WTC11 (cell line): ENCODE results near the gene BMS1. TPM values are rescaled to one million over a fixed set of nuclear protein-coding genes. Genes with fewer than 3 reads are reported as not detected.
A peak's percentile ranks its signal among the peaks of the same experiment; 100 is the strongest.

ENCODE experiments used
- ATAC-seq: fragments of 200-7000 bp; cut with Tn5 transposase; 2 replicates; pipeline ENCODE4 v1.10.0; 2021; ENCODE audit warnings: mild to moderate bottlenecking, moderate library complexity
- Bru-seq: library from RNA; stranded (reverse); fragments of 400-500 nt; gene quantifications from one replicate; lab custom pipeline; 2021; lab: Mats Ljungman, UMichigan
- CTCF ChIA-PET: fragments of 300-600 bp; sonication (Branson Sonifier 250); formaldehyde crosslinking; loops from one replicate; lab custom pipeline; 2021; ENCODE audit warnings: antibody characterized with exemption; lab: Charles Lee
- POLR2A ChIA-PET: fragments of 350-600 bp; sonication (Branson Sonifier 250); formaldehyde crosslinking; loops from one replicate; lab custom pipeline; 2021; ENCODE audit warnings: antibody characterized with exemption; lab: Charles Lee
- DNase-seq: peaks from one replicate; pipeline ENCODE4 v3.0.0; 2021; ENCODE audit warnings: low spot score
- H3K27ac Mint-ChIP-seq: 2 replicates; pipeline ENCODE4 v1.8.0; 2021; ENCODE audit warnings: mixed read lengths
- H3K27me3 Mint-ChIP-seq: 2 replicates; pipeline ENCODE4 v1.8.0; 2021; ENCODE audit warnings: low read depth, mild to moderate bottlenecking, moderate library complexity, mixed read lengths
- H3K36me3 Mint-ChIP-seq: 2 replicates; pipeline ENCODE4 v1.8.0; 2021; ENCODE audit warnings: mixed read lengths
- H3K4me1 Mint-ChIP-seq: 2 replicates; pipeline ENCODE4 v1.8.0; 2022; ENCODE audit warnings: mixed read lengths
- H3K4me3 Mint-ChIP-seq: 2 replicates; pipeline ENCODE4 v1.8.0; 2021; ENCODE audit warnings: mild to moderate bottlenecking, moderate library complexity, mixed read lengths
- H3K9me3 Mint-ChIP-seq: 2 replicates; pipeline ENCODE4 v1.8.0; 2021; ENCODE audit warnings: mixed read lengths
- ARID4B ChIP-seq: sonication (generic); formaldehyde crosslinking; IDR thresholded peaks from 2 replicates; pipeline ENCODE4 v1.8.0; 2023; ENCODE audit warnings: missing genetic modification reagents, mild to moderate bottlenecking, borderline replicate concordance
- ATF2 ChIP-seq: sonication (generic); formaldehyde crosslinking; IDR thresholded peaks from 2 replicates; pipeline ENCODE4 v1.8.1; 2022; ENCODE audit warnings: low read depth, missing genetic modification reagents, borderline replicate concordance
- E2F1 ChIP-seq: sonication (generic); formaldehyde crosslinking; IDR thresholded peaks from 2 replicates; pipeline ENCODE4 v1.8.0; 2022; ENCODE audit warnings: mild to moderate bottlenecking, missing genetic modification reagents
- EMX1 ChIP-seq: fragments of 250-450 bp; sonication (Bioruptor Pico); IDR thresholded peaks from 2 replicates; pipeline ENCODE4 v1.8.0; 2021; ENCODE audit warnings: mild to moderate bottlenecking
- ERG ChIP-seq: fragments of 250-450 bp; sonication (Bioruptor Pico); IDR thresholded peaks from 2 replicates; pipeline ENCODE4 v1.8.0; 2021; ENCODE audit warnings: mild to moderate bottlenecking
- FOXP1 ChIP-seq: sonication (generic); formaldehyde crosslinking; IDR thresholded peaks from 2 replicates; pipeline ENCODE4 v1.8.0; 2022; ENCODE audit warnings: missing genetic modification reagents, mild to moderate bottlenecking, moderate library complexity, borderline replicate concordance
- JUN ChIP-seq: sonication (generic); formaldehyde crosslinking; IDR thresholded peaks from 2 replicates; pipeline ENCODE4 v1.8.0; 2023; ENCODE audit warnings: mild to moderate bottlenecking, missing genetic modification reagents
- KAT7 ChIP-seq: sonication (generic); formaldehyde crosslinking; IDR thresholded peaks from 2 replicates; pipeline ENCODE4 v1.8.1; 2023; ENCODE audit warnings: missing genetic modification reagents, mild to moderate bottlenecking, borderline replicate concordance
- NFE2L1 ChIP-seq: sonication (generic); formaldehyde crosslinking; IDR thresholded peaks from 2 replicates; pipeline ENCODE4 v1.8.1; 2023; ENCODE audit warnings: missing genetic modification reagents
- NR1H2 ChIP-seq: sonication (generic); formaldehyde crosslinking; IDR thresholded peaks from 2 replicates; pipeline ENCODE4 v1.9.0; 2021; ENCODE audit warnings: mild to moderate bottlenecking, moderate library complexity, missing genetic modification reagents
- PREB ChIP-seq: sonication (generic); formaldehyde crosslinking; IDR thresholded peaks from 2 replicates; pipeline ENCODE4 v1.8.1; 2022; ENCODE audit warnings: mild to moderate bottlenecking, missing genetic modification reagents, moderate library complexity, borderline replicate concordance
- PRRX2 ChIP-seq: fragments of 250-450 bp; sonication (Bioruptor Pico); IDR thresholded peaks from 2 replicates; pipeline ENCODE4 v1.8.0; 2021; ENCODE audit warnings: mild to moderate bottlenecking
- SMAD4 ChIP-seq: sonication (generic); formaldehyde crosslinking; IDR thresholded peaks from 2 replicates; pipeline ENCODE4 v1.8.0; 2022; ENCODE audit warnings: mild to moderate bottlenecking, missing genetic modification reagents
- SOX15 ChIP-seq: fragments of 250-450 bp; sonication (Bioruptor Pico); IDR thresholded peaks from 2 replicates; pipeline ENCODE4 v1.9.0; 2021; ENCODE audit warnings: mild to moderate bottlenecking
- SP1 ChIP-seq: sonication (generic); formaldehyde crosslinking; conservative IDR thresholded peaks from 2 replicates; pipeline ENCODE4 v1.8.1; 2022; ENCODE audit warnings: missing genetic modification reagents
- STAT6 ChIP-seq: sonication (generic); formaldehyde crosslinking; conservative IDR thresholded peaks from 2 replicates; pipeline ENCODE4 v1.8.1; 2023; ENCODE audit warnings: mild to moderate bottlenecking, low read depth, missing genetic modification reagents, moderate library complexity
- TEAD1 ChIP-seq: sonication (generic); formaldehyde crosslinking; IDR thresholded peaks from 2 replicates; pipeline ENCODE4 v1.8.0; 2022; ENCODE audit warnings: mild to moderate bottlenecking, missing genetic modification reagents
- TP53 ChIP-seq: sonication (generic); formaldehyde crosslinking; IDR thresholded peaks from 2 replicates; pipeline ENCODE4 v1.8.1; 2023; ENCODE audit warnings: mild to moderate bottlenecking, missing genetic modification reagents
- ZNF232 ChIP-seq: sonication (generic); formaldehyde crosslinking; IDR thresholded peaks from 2 replicates; pipeline ENCODE4 v1.8.0; 2022; ENCODE audit warnings: mild to moderate bottlenecking, missing genetic modification reagents
- ZNF425 ChIP-seq: fragments of 250-450 bp; sonication (Bioruptor Pico); conservative IDR thresholded peaks from 2 replicates; pipeline ENCODE4 v1.9.0; 2021; ENCODE audit warnings: mild to moderate bottlenecking
- long read RNA-seq, 3 experiments: library from RNA in 1 of 3; library from capped mRNA in 1 of 3; library from polyadenylated mRNA in 1 of 3; unstranded in 2 of 3; stranded (forward) in 1 of 3; transcript quantifications; one replicate each; pipeline ENCODE4 v2.0.0, GENCODE V29; 2021
- total RNA-seq: library from RNA; stranded (reverse); gene quantifications from 3 replicates; pipeline ENCODE4 v1.2.3, GENCODE V29; 2021

The BMS1 gene
- total RNA-seq, result 31.7 to 37.7 TPM (median 31.9 TPM) in 3 replicates
- percentile 88 among the genes with signal in this experiment for Bru-seq, nascent RNA
- long read RNA-seq, experiment 1, full-length matches to known transcripts, result 339 of 566 reads
- long read RNA-seq, experiment 1, partial matches to known transcripts, result 121 of 566 reads
- long read RNA-seq, experiment 1, other reads (novel, unspliced or antisense), result 106 of 566 reads
- long read RNA-seq, experiment 2, partial matches to known transcripts, result 61 of 90 reads
- long read RNA-seq, experiment 2, other reads (novel, unspliced or antisense), result 29 of 90 reads
- long read RNA-seq, experiment 3, full-length matches to known transcripts, result 6 of 39 reads
- long read RNA-seq, experiment 3, partial matches to known transcripts, result 30 of 39 reads
- long read RNA-seq, experiment 3, other reads (novel, unspliced or antisense), result 3 of 39 reads

GRCh38 chr10:42782446-42783180 lies at the start of gene BMS1:
BMS1 (plus strand) TSS chr10:42782795; CDS start chr10:42784395, 1,600 bp downstream.
- H3K36me3 Mint-ChIP-seq, result peaks cover 25% of the 10 kb centered on the region
- peak within 1 kb of the TSS; percentile 95 for H3K4me3 Mint-ChIP-seq
- peaks cover 35% of the 10 kb centered on the region for H3K27me3 Mint-ChIP-seq
- DNase-seq (peak; percentile 88), ATAC-seq (peak; percentile 92)
- peak within 1 kb of the TSS; percentile 93 for H3K27ac Mint-ChIP-seq
- no peaks in the 10 kb centered on the region for H3K4me1 Mint-ChIP-seq
- CTCF ChIA-PET, result interaction anchor here (2.1 to 3.0 kb wide), 2 partner anchors 29 to 45 kb away, joined by 8 to 27 read pairs; no protein-coding TSS in a partner anchor
- H3K9me3 Mint-ChIP-seq, result no peaks in the 10 kb centered on the region
- POLR2A ChIA-PET, result interaction anchor here (1.1 to 1.3 kb wide), 2 partner anchors 29 to 53 kb away, joined by 3 to 8 read pairs; no protein-coding TSS in a partner anchor
- peak; percentile 78; the same call in 1 of the 2 replicates for TF ChIP-seq FOXP1 (CRISPR knock-in tag)
- peak; percentile 79 for TF ChIP-seq SMAD4
- no peak for TF ChIP-seq EMX1 (CRISPR knock-in tag)
- no peak for TF ChIP-seq SOX15 (CRISPR knock-in tag)
- peak; percentile 68; the same call in 1 of the 2 replicates for TF ChIP-seq ARID4B (CRISPR knock-in tag)
- peak; percentile 83; the same call in 1 of the 2 replicates for TF ChIP-seq E2F1 (CRISPR knock-in tag)
- peak; percentile 64; the same call in 1 of the 2 replicates for TF ChIP-seq ATF2 (CRISPR knock-in tag)
- peak; percentile 29; the same call in 1 of the 2 replicates for TF ChIP-seq ZNF232 (CRISPR knock-in tag)
- TF ChIP-seq PRRX2 (CRISPR knock-in tag), result 0 out of 2 replicates have a peak, but pooled peaks have one; percentile 52
- TF ChIP-seq PREB (CRISPR knock-in tag), result 0 out of 2 replicates have a peak, but pooled peaks have one; percentile 31
- 0 out of 2 replicates have a peak, but pooled peaks have one; percentile 54 for TF ChIP-seq ZNF425 (CRISPR knock-in tag)
- TF ChIP-seq ERG, result peak; percentile 86; the same call in 1 of the 2 replicates
- TF ChIP-seq TP53 (CRISPR knock-in tag), result peak; percentile 79
- TF ChIP-seq KAT7 (CRISPR knock-in tag), result no peak
- TF ChIP-seq JUN, result peak; percentile 68; the same call in 1 of the 2 replicates
- TF ChIP-seq NFE2L1 (CRISPR knock-in tag), result no peak
- peak; percentile 75 for TF ChIP-seq SP1 (CRISPR knock-in tag)
- TF ChIP-seq NR1H2 (CRISPR knock-in tag), result no peak
- TF ChIP-seq TEAD1 (CRISPR knock-in tag), result peak; percentile 73; the same call in 1 of the 2 replicates
- no peak for TF ChIP-seq STAT6
